ENCODE data around the gene FBXL16. TPM values are rescaled to one million over a fixed set of nuclear protein-coding genes. Genes with fewer than 3 reads are reported as not detected.
"Not testable (repeated sequence)": the region's sequence is repeated elsewhere in the genome, so short reads cannot be mapped to it uniquely, and the experiment has no call there.

Gene FBXL16
- total RNA-seq (0.07 and 0.28 TPM in 2 replicates), polyA plus RNA-seq (0.28 and 0.38 TPM in 2 replicates)

GRCh38 chr16:705431-706188 is at the start of gene FBXL16:
FBXL16 (minus strand) TSS chr16:705801; CDS start chr16:697405, 8,396 bp downstream.
- WGBS (ENCODE audit: low lambda C conversion rate, missing lambda C conversion rate), result 0% methylated on average over 10 of the region's 115 CpGs
- Histone ChIP-seq H2AFZ (no peak within 1 kb of the TSS), H4K20me1 (ENCODE audit: insufficient read depth, poor library complexity, severe bottlenecking) (no peaks in the 10 kb centered on the region), H3K4me1 (ENCODE audit: insufficient read depth) (no peaks in the 10 kb centered on the region), H3K27ac (no peak within 1 kb of the TSS), H3K9me3 (ENCODE audit: low read depth) (no peaks in the 10 kb centered on the region), H3K4me2 (peak within 1 kb of the TSS; percentile 54), H3K27me3 (peaks cover 85% of the 10 kb centered on the region), H3K36me3 (replicated peaks; ENCODE audit: insufficient read depth, low read depth) (no peaks in the 10 kb centered on the region), H3K9me2 (replicated peaks; ENCODE audit: insufficient read depth) (no peaks in the 10 kb centered on the region), H3K79me2 (no peaks in the 10 kb centered on the region), H3K4me3 (no peak within 1 kb of the TSS)
- TF ChIP-seq CTCF (IDR thresholded peaks at IDR 0.05; ENCODE audit: poor library complexity) (no peak), EZH2phosphoT487 (IDR thresholded peaks at IDR 0.05; ENCODE audit: low read depth, severe bottlenecking, unreplicated experiment) (no peak), EZH2 (IDR thresholded peaks at IDR 0.05; ENCODE audit: borderline replicate concordance) (no peak)
- DNase-seq (ENCODE audit: low spot score), result no peak

GRCh38 chr16:754656-755055 is 49.1 kb upstream of the FBXL16 start:
- WGBS (ENCODE audit: low lambda C conversion rate, missing lambda C conversion rate), result 75% methylated on average over 10 of the region's 11 CpGs
- no peak for DNase-seq (ENCODE audit: low spot score)
- no peak overlapping the region for H2AFZ ChIP-seq
- no peaks in the 10 kb centered on the region for H3K9me2 ChIP-seq (replicated peaks; ENCODE audit: insufficient read depth)
- no peaks in the 10 kb centered on the region for H4K20me1 ChIP-seq (ENCODE audit: insufficient read depth, poor library complexity, severe bottlenecking)
- H3K36me3 ChIP-seq (replicated peaks; ENCODE audit: insufficient read depth, low read depth), result no peaks in the 10 kb centered on the region
- no peaks in the 10 kb centered on the region for H3K9me3 ChIP-seq (ENCODE audit: low read depth)
- no peak overlapping the region for H3K27ac ChIP-seq
- H3K4me1 ChIP-seq (ENCODE audit: insufficient read depth), result peaks cover 7% of the 10 kb centered on the region
- H3K79me2 ChIP-seq, result no peaks in the 10 kb centered on the region
- H3K4me2 ChIP-seq, result no peak overlapping the region
- H3K27me3 ChIP-seq, result peaks cover 3% of the 10 kb centered on the region
- TF ChIP-seq CTCF (IDR thresholded peaks at IDR 0.05; ENCODE audit: poor library complexity) (no peak), EZH2phosphoT487 (IDR thresholded peaks at IDR 0.05; ENCODE audit: low read depth, severe bottlenecking, unreplicated experiment) (no peak), EZH2 (IDR thresholded peaks at IDR 0.05; ENCODE audit: borderline replicate concordance) (no peak)
- no peak overlapping the region for H3K4me3 ChIP-seq

GRCh38 chr16:754121-754607 is 48.6 kb upstream of the FBXL16 start:
- not testable (repeated sequence) for H3K4me3 ChIP-seq; H3K9me3 ChIP-seq (ENCODE audit: low read depth); H3K27ac ChIP-seq; H3K4me1 ChIP-seq (ENCODE audit: insufficient read depth); H3K4me2 ChIP-seq; H3K79me2 ChIP-seq; DNase-seq (ENCODE audit: low spot score); H3K9me2 ChIP-seq (replicated peaks; ENCODE audit: insufficient read depth); H3K36me3 ChIP-seq (replicated peaks; ENCODE audit: insufficient read depth, low read depth); H2AFZ ChIP-seq; H4K20me1 ChIP-seq (ENCODE audit: insufficient read depth, poor library complexity, severe bottlenecking); H3K27me3 ChIP-seq
- 91% methylated on average over 11 of the region's 11 CpGs for WGBS (ENCODE audit: low lambda C conversion rate, missing lambda C conversion rate)

- no peak for TF ChIP-seq EZH2 (IDR thresholded peaks at IDR 0.05; ENCODE audit: borderline replicate concordance)
- TF ChIP-seq EZH2phosphoT487 (IDR thresholded peaks at IDR 0.05; ENCODE audit: low read depth, severe bottlenecking, unreplicated experiment), result no peak
- TF ChIP-seq CTCF (IDR thresholded peaks at IDR 0.05; ENCODE audit: poor library complexity), result no peak
- Histone ChIP-seq H3K27me3 (peaks cover 3% of the 10 kb centered on the region), H3K9me2 (replicated peaks; ENCODE audit: insufficient read depth) (no peaks in the 10 kb centered on the region), H3K9me3 (ENCODE audit: low read depth) (no peaks in the 10 kb centered on the region), H3K4me1 (ENCODE audit: insufficient read depth) (peaks cover 7% of the 10 kb centered on the region), H4K20me1 (ENCODE audit: insufficient read depth, poor library complexity, severe bottlenecking) (no peaks in the 10 kb centered on the region), H2AFZ (no peak overlapping the region), H3K79me2 (no peaks in the 10 kb centered on the region), H3K4me3 (no peak overlapping the region), H3K4me2 (peak overlapping the region; percentile 46), H3K36me3 (replicated peaks; ENCODE audit: insufficient read depth, low read depth) (no peaks in the 10 kb centered on the region), H3K27ac (no peak overlapping the region)
- 33% methylated on average over 10 of the region's 10 CpGs for WGBS (ENCODE audit: low lambda C conversion rate, missing lambda C conversion rate)
- no peak for DNase-seq (ENCODE audit: low spot score)
Observed at GRCh38 chr16:752007-752312, 46.4 kb upstream of the FBXL16 start.
